Measurements from ENCODE around the gene ADAMTSL1.

Gene ADAMTSL1

GRCh38 chr9:18857334-18857733 lies 383.4 kb downstream of the ADAMTSL1 start:
- no peak overlapping the region for H3K4me3 ChIP-seq (ENCODE audit: low read depth, low read length)
- TF ChIP-seq CTCF (IDR thresholded peaks at IDR 0.05; ENCODE audit: low read depth, low read length, missing control alignments) = no peak
- no peak for DNase-seq (ENCODE audit: low read depth)

GRCh38 chr9:18857769-18858168 lies 383.8 kb downstream of the ADAMTSL1 start:
- H3K4me3 ChIP-seq (ENCODE audit: low read depth, low read length) = no peak overlapping the region
- no peak for DNase-seq (ENCODE audit: low read depth)

GRCh38 chr9:18861609-18862544 lies 387.9 kb downstream of the ADAMTSL1 start:
- no peak for TF ChIP-seq CTCF (IDR thresholded peaks at IDR 0.05; ENCODE audit: low read depth, low read length, missing control alignments)
- DNase-seq (ENCODE audit: low read depth) = no peak

More at GRCh38 chr9:18857769-18858168, 383.8 kb downstream of the ADAMTSL1 start:
- no peak for TF ChIP-seq CTCF (IDR thresholded peaks at IDR 0.05; ENCODE audit: low read depth, low read length, missing control alignments)

GRCh38 chr9:18863791-18864190 lies 389.8 kb downstream of the ADAMTSL1 start:
- H3K4me3 ChIP-seq (ENCODE audit: low read depth, low read length) = no peak overlapping the region
- no peak for DNase-seq (ENCODE audit: low read depth)
- no peak for TF ChIP-seq CTCF (IDR thresholded peaks at IDR 0.05; ENCODE audit: low read depth, low read length, missing control alignments)

More at GRCh38 chr9:18861609-18862544, 387.9 kb downstream of the ADAMTSL1 start:
- no peak overlapping the region for H3K4me3 ChIP-seq (ENCODE audit: low read depth, low read length)

- no peak overlapping the region for H3K4me3 ChIP-seq (ENCODE audit: low read depth, low read length)
- no peak for TF ChIP-seq CTCF (IDR thresholded peaks at IDR 0.05; ENCODE audit: low read depth, low read length, missing control alignments)
Observed at GRCh38 chr9:18864516-18864915, 390.6 kb downstream of the ADAMTSL1 start.

GRCh38 chr9:18865542-18865941 lies 391.6 kb downstream of the ADAMTSL1 start:
- H3K4me3 ChIP-seq (ENCODE audit: low read depth, low read length) = no peak overlapping the region
- TF ChIP-seq CTCF (IDR thresholded peaks at IDR 0.05; ENCODE audit: low read depth, low read length, missing control alignments) = no peak
- DNase-seq (ENCODE audit: low read depth) = no peak

More at GRCh38 chr9:18864516-18864915, 390.6 kb downstream of the ADAMTSL1 start:
- DNase-seq (ENCODE audit: low read depth) = no peak

All from GM12864 (cell line).